HUES6 (cell line): Measurements from ENCODE around the gene GRAMD2A.

Source experiments
- H3K27ac ChIP-seq: 2 replicates; pipeline ENCODE4 v1.7.0; 2013; ENCODE audit warnings: low read depth, mild to moderate bottlenecking, low read length, inconsistent platforms
- H3K27me3 ChIP-seq: 2 replicates; pipeline ENCODE4 v1.6.1; 2013; ENCODE audit warnings: low read length; ENCODE audit not compliant: control insufficient read depth, insufficient read depth
- H3K36me3 ChIP-seq: 2 replicates; pipeline ENCODE4 v1.6.1; 2013; ENCODE audit warnings: low read length; ENCODE audit not compliant: control insufficient read depth, insufficient read depth
- H3K4me1 ChIP-seq: 2 replicates; pipeline ENCODE4 v1.6.1; 2013; ENCODE audit warnings: low read length; ENCODE audit not compliant: control insufficient read depth, insufficient read depth
- H3K4me3 ChIP-seq: 2 replicates; pipeline ENCODE4 v1.5.1; 2013; ENCODE audit warnings: low read depth, low read length
- H3K9ac ChIP-seq: one replicate; pipeline ENCODE4 v1.6.1; 2013; ENCODE audit warnings: mild to moderate bottlenecking, low read length
- H3K9me3 ChIP-seq: 2 replicates; pipeline ENCODE4 v1.6.1; 2013; ENCODE audit warnings: low read depth, low read length; ENCODE audit not compliant: control insufficient read depth, insufficient read depth

Gene GRAMD2A

DNA sequence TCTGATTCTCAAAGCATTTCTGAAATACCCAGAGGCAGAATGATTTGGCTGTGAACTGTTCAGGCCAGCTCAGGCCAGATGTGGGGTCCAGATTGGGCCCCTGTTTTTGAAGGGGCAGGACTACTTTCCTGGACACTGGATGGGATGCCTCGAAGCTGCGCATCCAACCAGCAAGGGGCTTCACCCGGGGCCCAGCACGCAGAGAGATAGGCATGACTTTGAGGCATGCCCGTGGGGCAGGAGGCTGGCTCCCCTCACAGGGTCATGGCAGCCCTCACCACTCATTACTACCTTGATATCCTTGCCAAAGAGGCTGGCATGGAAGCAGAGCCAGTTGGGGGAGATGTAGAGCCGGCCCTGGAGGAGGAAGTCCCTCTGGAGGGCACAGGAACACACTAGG lies 30.1 kb downstream of the GRAMD2A start:
- Histone ChIP-seq H3K9ac (no peak overlapping the region), H3K4me3 (no peak overlapping the region), H3K27me3 (no peaks in the 10 kb centered on the region), H3K36me3 (no peaks in the 10 kb centered on the region), H3K9me3 (no peaks in the 10 kb centered on the region), H3K27ac (no peak overlapping the region), H3K4me1 (peaks cover 14% of the 10 kb centered on the region; the same call in 1 of the 2 replicates)

DNA sequence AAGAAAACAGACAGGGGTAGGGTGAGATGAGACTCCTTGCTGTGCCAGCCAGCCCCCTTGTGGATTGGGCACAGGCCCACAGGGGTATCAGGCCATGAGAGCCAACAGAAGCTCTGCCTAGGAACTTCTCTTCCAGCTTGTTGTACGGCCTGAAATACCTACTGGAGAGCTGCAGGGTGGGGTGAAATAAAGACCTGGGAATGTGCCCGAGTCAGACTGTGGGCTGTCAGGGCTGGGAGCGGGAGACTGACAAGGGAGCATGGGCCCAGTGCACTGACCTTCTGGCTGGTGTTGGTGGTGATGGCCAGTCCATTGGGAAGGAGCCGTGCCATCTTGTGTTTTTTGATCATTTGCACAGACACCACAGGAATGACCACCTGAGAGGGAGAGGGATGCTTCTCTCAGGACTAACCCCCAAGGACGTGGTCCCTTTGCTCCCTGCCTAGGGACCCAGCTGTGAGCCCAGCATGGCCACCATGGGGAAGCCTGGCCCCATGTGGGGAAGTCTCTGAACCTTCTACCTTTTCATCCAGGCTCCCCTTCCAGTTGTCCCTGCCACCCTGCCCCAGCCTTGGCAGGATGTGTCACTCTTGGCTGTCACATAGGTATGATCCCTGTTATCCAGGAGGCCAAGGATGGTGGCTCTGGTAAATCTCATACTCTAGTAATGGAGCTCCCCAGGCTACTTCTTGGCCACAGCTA lies 30.7 kb downstream of the GRAMD2A start:
- Histone ChIP-seq H3K9ac (no peak overlapping the region), H3K27ac (no peak overlapping the region), H3K27me3 (no peaks in the 10 kb centered on the region), H3K4me1 (peaks cover 14% of the 10 kb centered on the region; the same call in 1 of the 2 replicates), H3K9me3 (no peaks in the 10 kb centered on the region), H3K36me3 (no peaks in the 10 kb centered on the region), H3K4me3 (no peak overlapping the region)

DNA sequence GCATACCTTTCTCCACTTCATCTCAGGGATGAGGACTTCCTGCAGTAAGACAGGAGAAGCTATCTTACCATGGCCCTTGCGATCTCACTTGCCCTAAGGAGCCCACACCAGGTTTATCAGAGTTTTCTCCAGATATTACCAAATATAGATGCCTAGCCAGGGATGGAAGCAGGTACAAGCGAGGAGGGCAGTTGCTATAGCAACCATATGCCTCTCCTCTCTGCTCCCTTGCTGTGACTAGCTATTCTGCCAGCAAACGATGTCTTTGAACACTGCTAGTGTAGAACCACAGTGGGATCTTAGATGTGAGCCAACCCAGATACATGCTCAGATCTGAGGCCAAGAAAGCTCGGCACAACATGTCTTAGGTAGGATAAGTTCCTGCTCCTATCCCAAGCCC lies 33.9 kb downstream of the GRAMD2A start:
- Histone ChIP-seq H3K9me3 (no peaks in the 10 kb centered on the region), H3K36me3 (no peaks in the 10 kb centered on the region), H3K9ac (no peak overlapping the region), H3K27ac (no peak overlapping the region), H3K4me1 (peaks cover 9% of the 10 kb centered on the region; the same call in 1 of the 2 replicates), H3K4me3 (no peak overlapping the region), H3K27me3 (no peaks in the 10 kb centered on the region)

DNA sequence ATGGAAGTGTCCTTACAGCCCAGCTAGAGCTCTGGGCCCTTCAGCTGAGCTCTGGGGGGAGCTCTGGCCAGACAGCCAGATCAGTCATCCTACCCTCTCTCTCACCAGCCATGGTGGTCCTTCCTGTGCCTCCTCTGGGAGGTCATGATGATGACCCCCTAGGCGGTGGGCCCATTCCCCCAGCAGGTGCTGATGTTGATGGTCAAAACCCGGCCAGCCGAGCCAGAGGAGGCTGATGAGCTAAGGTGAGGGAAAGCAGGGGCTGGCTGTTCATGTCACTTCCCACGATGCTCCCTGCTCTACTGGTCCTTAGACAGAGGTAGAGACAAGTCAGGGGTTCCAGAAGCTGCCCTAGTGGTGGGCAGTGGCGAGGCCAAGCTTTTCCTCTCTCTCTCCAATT lies 35.0 kb downstream of the GRAMD2A start:
- Histone ChIP-seq H3K9me3 (no peaks in the 10 kb centered on the region), H3K9ac (no peak overlapping the region), H3K36me3 (no peaks in the 10 kb centered on the region), H3K27ac (no peak overlapping the region), H3K27me3 (no peaks in the 10 kb centered on the region), H3K4me1 (no peaks in the 10 kb centered on the region), H3K4me3 (no peak overlapping the region)

DNA sequence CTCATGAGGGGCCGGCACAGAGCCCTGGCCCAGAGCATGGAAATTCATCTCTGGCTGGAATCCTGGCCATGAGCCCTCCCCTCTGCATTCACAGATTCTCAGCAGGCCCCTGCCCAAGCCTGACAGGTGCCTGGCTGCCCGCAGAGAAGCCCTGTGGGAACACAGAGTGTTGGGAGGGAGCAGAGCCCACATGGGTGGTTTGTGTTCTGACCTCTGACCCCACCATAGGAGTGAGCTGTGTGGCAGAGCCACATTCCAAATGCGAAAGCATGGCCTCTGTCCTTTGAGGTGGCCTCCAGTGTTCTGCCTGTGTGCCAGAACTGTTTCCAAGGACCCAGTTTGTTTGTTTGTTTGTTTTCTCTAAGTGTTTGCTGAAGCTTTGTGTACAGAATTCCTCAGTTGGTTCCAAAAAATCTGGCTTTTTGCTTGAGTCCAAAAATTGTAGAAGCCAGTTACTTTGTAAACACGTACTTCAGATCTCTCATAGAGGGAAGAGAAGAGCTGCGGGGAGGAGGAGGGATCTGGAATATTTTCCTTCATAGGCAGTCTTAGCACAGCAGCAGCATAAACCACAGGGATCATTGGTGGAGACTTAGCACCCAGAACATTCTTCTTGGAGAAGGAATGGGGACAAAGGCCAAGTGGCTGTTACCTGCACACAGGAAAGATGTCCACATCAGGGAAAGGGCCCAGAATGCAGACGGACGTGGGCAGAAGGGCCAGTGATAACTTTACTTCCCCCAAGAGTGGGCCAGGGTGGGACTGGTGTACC lies 36.0 kb downstream of the GRAMD2A start:
- Histone ChIP-seq H3K9ac (no peak overlapping the region), H3K36me3 (no peaks in the 10 kb centered on the region), H3K4me3 (no peak overlapping the region), H3K27ac (no peak overlapping the region), H3K9me3 (no peaks in the 10 kb centered on the region), H3K4me1 (no peaks in the 10 kb centered on the region), H3K27me3 (no peaks in the 10 kb centered on the region)

DNA sequence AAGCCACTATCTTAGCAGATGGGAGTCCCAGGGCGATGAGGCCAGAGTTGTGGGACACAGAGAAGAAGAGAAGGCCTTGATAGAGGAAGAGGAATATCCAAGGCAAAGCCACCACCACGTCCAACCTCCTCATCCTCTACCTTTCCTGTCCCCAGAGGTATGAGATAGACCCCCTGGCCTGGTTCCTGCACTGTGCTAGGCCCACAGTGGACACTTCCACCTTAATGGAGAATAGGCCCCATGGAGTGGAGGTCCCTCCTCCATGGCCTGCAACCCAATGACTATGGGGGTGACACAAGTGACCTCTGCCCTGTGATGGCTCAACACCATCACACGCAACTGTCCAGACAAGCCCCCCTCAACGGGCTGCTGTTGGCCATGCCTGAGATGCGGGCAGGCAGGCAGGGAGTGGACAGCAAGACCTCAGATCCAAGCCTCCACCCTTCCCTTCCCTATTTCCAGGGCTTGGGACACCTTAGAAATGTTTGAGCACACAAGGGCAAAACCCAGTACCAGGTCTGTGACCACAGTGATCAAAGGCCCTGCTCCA lies 36.8 kb downstream of the GRAMD2A start:
- Histone ChIP-seq H3K27me3 (peaks cover 2% of the 10 kb centered on the region; the same call in 1 of the 2 replicates), H3K4me1 (peaks cover 2% of the 10 kb centered on the region; the same call in 1 of the 2 replicates), H3K4me3 (no peak overlapping the region), H3K9me3 (no peaks in the 10 kb centered on the region), H3K9ac (no peak overlapping the region), H3K36me3 (no peaks in the 10 kb centered on the region), H3K27ac (no peak overlapping the region)

DNA sequence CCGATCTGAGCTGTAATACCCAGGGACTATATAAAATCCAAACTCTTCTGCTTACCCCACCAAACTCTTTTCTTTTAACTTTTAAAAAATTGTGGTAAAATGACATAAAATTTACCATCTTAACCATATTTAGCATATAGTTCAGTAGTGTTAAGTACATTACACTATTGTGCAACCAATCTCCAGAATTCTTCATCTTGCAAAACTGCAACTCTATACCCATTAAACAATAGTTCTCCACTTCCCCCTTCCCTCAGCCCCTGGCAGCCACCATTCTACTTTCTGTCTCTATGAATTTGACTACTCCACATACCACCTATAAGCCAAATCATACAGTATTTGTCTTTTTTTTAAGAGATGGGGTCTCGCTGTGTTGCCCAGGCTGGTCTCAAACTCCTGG lies 40.7 kb downstream of the GRAMD2A start:
- H3K4me3 ChIP-seq, result no peak overlapping the region

DNA sequence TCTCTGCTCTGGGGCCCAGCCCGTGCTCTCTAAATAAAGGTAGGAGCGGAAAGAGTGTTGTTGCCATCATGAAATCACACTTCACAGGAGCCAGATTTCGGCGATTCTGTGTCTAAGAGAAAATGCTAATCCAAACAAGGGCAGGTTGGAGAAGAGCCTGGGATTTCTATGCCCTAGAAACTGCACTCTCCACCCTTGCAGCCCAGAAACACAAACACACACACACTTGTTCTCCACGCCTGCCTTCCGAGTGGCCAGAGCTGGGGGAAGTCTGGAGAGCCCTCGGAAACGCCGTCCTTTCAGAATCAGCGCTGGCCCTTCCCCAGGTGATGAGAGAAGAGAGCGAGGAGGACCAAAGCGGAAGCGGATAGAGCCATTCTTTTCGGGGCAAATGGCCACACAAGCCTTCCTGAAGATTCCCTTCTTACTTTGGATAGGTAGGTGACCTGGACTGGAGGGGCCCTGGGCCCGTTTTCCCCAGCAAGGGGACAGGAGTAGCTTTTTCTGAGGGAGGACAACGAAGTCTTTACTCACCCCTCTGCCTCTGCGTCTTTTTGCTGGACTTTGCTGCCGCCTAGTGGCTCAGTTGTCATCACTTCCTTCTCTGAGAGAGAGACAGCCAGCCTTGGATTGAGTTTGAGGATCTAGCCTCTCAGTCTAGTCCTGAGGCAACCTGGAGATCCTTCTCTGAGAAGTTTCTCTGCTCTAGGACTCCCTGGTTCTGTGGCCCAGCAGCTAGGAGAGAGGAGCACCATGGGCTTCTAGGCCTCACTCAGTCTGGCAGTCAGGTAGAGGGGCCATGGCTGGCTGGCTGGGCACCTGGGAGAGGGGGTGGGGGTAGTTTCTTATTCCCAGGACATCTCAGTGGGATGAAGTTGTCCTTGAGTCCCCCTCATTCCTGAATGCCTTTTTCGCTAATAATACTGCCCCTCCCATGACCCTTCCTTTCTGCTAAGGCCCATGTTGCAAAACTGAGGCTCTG lies 41.7 kb downstream of the GRAMD2A start:
- peaks cover 6% of the 10 kb centered on the region; the same call in 1 of the 2 replicates for H3K27me3 ChIP-seq
- no peak overlapping the region for H3K9ac ChIP-seq
- peak overlapping the region; percentile 33 for H3K4me3 ChIP-seq
- H3K4me1 ChIP-seq, result peaks cover 10% of the 10 kb centered on the region; the same call in 1 of the 2 replicates
- H3K27ac ChIP-seq, result no peak overlapping the region
- no peaks in the 10 kb centered on the region for H3K9me3 ChIP-seq
- H3K36me3 ChIP-seq, result no peaks in the 10 kb centered on the region

More for the DNA sequence above, 40.7 kb downstream of the GRAMD2A start:
- Histone ChIP-seq H3K36me3 (no peaks in the 10 kb centered on the region), H3K9me3 (no peaks in the 10 kb centered on the region), H3K9ac (no peak overlapping the region), H3K27me3 (peaks cover 6% of the 10 kb centered on the region; the same call in 1 of the 2 replicates), H3K27ac (no peak overlapping the region), H3K4me1 (peaks cover 10% of the 10 kb centered on the region; the same call in 1 of the 2 replicates)

DNA sequence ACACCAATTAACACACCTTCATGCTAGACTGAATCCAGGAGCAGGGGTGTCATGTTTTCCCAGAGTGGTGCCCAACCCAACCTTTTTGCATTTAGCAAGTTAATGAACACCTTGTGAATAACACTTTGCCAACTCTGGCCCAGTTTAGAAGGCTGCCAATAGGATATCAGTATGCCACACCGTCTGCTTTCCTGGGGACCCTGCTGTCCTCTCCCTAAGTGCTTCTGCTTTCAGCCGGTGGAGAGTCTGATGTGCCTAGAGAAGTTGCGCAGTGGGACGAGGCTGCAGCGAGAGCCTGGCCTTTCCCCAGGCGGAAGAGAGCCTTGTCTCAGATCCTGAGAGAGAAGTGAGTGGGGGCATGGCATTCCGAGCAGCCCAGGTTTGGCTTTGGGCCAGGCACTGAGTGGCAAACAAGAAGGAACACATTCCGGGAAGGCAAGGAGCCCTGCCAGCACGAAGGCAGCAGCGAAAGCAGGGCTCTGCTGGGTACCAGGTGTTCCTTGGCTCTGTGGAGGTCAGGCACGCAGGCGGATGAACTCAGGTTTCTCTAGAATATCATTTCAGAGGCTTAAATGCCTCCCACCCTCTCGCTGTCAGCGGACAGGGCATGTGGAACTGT lies 42.5 kb downstream of the GRAMD2A start:
- Histone ChIP-seq H3K27ac (no peak overlapping the region), H3K36me3 (no peaks in the 10 kb centered on the region), H3K27me3 (peaks cover 6% of the 10 kb centered on the region; the same call in 1 of the 2 replicates), H3K9me3 (no peaks in the 10 kb centered on the region), H3K4me1 (peaks cover 10% of the 10 kb centered on the region; the same call in 1 of the 2 replicates), H3K4me3 (no peak overlapping the region), H3K9ac (no peak overlapping the region)

DNA sequence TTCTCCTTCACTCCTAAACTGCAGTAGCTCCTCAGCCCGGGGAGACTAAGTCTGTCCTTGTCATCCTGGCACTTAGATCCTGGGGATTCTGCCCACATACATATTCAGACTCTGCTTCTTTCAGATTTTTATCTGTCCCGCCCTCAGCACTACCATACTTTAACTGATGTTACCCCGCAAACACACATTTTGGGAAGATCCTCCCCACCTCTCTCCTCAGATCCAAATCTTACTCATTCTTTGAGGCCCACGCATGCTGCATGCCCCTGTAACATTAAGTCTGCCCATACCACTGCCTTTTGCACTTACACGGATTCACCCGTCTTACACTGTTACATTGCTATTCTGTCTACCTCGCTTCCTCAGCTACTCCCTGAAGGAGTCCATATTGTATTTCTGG lies 43.3 kb downstream of the GRAMD2A start:
- H3K4me3 ChIP-seq, result no peak overlapping the region
- no peaks in the 10 kb centered on the region for H3K9me3 ChIP-seq
- H3K27ac ChIP-seq, result no peak overlapping the region
- H3K27me3 ChIP-seq, result peaks cover 6% of the 10 kb centered on the region; the same call in 1 of the 2 replicates
- H3K9ac ChIP-seq, result no peak overlapping the region
- peaks cover 10% of the 10 kb centered on the region; the same call in 1 of the 2 replicates for H3K4me1 ChIP-seq
- H3K36me3 ChIP-seq, result no peaks in the 10 kb centered on the region
